ENCODE data around the gene ATAT1. TPM values are rescaled to one million over a fixed set of nuclear protein-coding genes. Genes with fewer than 3 reads are reported as not detected.

Gene ATAT1
- total and polyA plus RNA-seq, 2 of the 13 experiments (the other 11 are each of a cell fraction or from before 2014, with no cell fraction given): 9.2 to 23.6 TPM

- TF ChIP-seq FOXP4 (CRISPR knock-in tag; IDR thresholded peaks at IDR 0.05) (no peak; the same call in 1 of the 2 replicates), TRAFD1 (CRISPR knock-in tag; IDR thresholded peaks at IDR 0.05; ENCODE audit: borderline replicate concordance) (no peak), CHCHD3 (CRISPR knock-in tag; IDR thresholded peaks at IDR 0.05) (no peak), ISL2 (CRISPR knock-in tag; IDR thresholded peaks at IDR 0.05) (no peak), ZNF296 (CRISPR knock-in tag; conservative IDR thresholded peaks at IDR 0.05) (0 out of 2 replicates have a peak, but pooled peaks have one; percentile 46), KDM5B (CRISPR knock-in tag; IDR thresholded peaks at IDR 0.05; ENCODE audit: borderline replicate concordance) (peak; percentile 79), ZNF879 (CRISPR knock-in tag; IDR thresholded peaks at IDR 0.05) (no peak), ZNF615 (CRISPR knock-in tag; IDR thresholded peaks at IDR 0.05; ENCODE audit: borderline replicate concordance) (no peak; the same call in 1 of the 2 replicates), ZNF142 (CRISPR knock-in tag; IDR thresholded peaks at IDR 0.05) (no peak; the same call in 1 of the 2 replicates), TGIF2 (CRISPR knock-in tag; IDR thresholded peaks at IDR 0.05) (peak; percentile 76; the same call in 1 of the 2 replicates), ZNF747 (CRISPR knock-in tag; IDR thresholded peaks at IDR 0.05; ENCODE audit: borderline replicate concordance) (peak; percentile 68; the same call in 1 of the 2 replicates), KDM6A (CRISPR knock-in tag; IDR thresholded peaks at IDR 0.05; ENCODE audit: low read depth) (no peak), ZNF547 (CRISPR knock-in tag; IDR thresholded peaks at IDR 0.05) (0 out of 2 replicates have a peak, but pooled peaks have one; percentile 21), HNRNPH1 (optimal IDR thresholded peaks at IDR 0.05; ENCODE audit: low read depth, low read length) (peak; percentile 97), CREB1 (IDR thresholded peaks at IDR 0.05) (peak; percentile 93), CREB1 (CRISPR knock-in tag; IDR thresholded peaks at IDR 0.05) (peak; percentile 95), ZNF260 (CRISPR knock-in tag; IDR thresholded peaks at IDR 0.05; ENCODE audit: borderline replicate concordance, low read depth) (no peak), RARA (CRISPR knock-in tag; IDR thresholded peaks at IDR 0.05) (peak; percentile 48; the same call in 1 of the 2 replicates)
- TF ChIP-seq, protein P1, sequence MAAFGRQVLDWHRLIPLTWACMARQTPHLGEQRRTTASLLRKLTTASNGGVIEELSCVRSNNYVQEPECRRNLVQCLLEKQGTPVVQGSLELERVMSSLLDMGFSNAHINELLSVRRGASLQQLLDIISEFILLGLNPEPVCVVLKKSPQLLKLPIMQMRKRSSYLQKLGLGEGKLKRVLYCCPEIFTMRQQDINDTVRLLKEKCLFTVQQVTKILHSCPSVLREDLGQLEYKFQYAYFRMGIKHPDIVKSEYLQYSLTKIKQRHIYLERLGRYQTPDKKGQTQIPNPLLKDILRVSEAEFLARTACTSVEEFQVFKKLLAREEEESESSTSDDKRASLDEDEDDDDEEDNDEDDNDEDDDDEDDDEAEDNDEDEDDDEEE (CRISPR knock-in tag; IDR thresholded peaks at IDR 0.05): no peak
Observed at GRCh38 chr6:30616811-30617564, 9.7 kb upstream of the ATAT1 start, which contains the start of gene PPP1R10 (continued).
